HepG2 (cell line): ENCODE data around the gene CDHR4. TPM values are rescaled to one million over a fixed set of nuclear protein-coding genes. Genes with fewer than 3 reads are reported as not detected.
A peak's percentile ranks its signal among the peaks of the same experiment; 100 is the strongest.

Source experiments
- ATAC-seq: fragments of 200-7000 bp; cut with Tn5 transposase; 3 replicates; pipeline ENCODE4 v1.9.1; 2020; ENCODE audit warnings: mild to moderate bottlenecking, moderate library complexity
- BruUV-seq: library from RNA; stranded (reverse); fragments of 400-500 nt; replicated peaks from 2 replicates; lab custom pipeline; 2021; lab: Mats Ljungman, UMichigan
- CTCF ChIA-PET: fragments of 300-600 bp; formaldehyde crosslinking; extraction: SDS; loops from one replicate; lab custom pipeline; 2021; ENCODE audit warnings: low total read pairs, inconsistent platforms, low intra/inter-chr PET ratio; lab: Yijun Ruan, JAX
- POLR2A ChIA-PET: fragments of 350-600 bp; sonication (Branson Sonifier 250); formaldehyde crosslinking; loops from one replicate; lab custom pipeline; 2020; ENCODE audit warnings: antibody characterized with exemption, inconsistent platforms; lab: Yijun Ruan, JAX
- DNase-seq: peaks from one replicate; pipeline ENCODE4 v3.0.0-alpha.2; 2015; ENCODE audit warnings: low spot score
- FAIRE-seq: peaks from 3 replicates; lab custom pipeline; 2011; peaks lifted over from hg19 to GRCh38; lab: Jason Lieb, UNC
- H2AFZ ChIP-seq: one replicate; pipeline ENCODE4 v1.6.1; 2011; ENCODE audit warnings: low read length, inconsistent platforms
- H3K27ac ChIP-seq: fragments of 300-600 bp; 3 replicates; pipeline ENCODE4 v1.8.0; 2011; ENCODE audit warnings: mixed run types, mild to moderate bottlenecking, mixed read lengths, low read length, inconsistent platforms; ENCODE audit not compliant: insufficient read depth; ENCODE audit errors: extremely low read length
- H3K27me3 ChIP-seq, 2 experiments: fragments of 200-600 bp in 1 of 2; 2 replicates in 1 of 2; 3 replicates in 1 of 2; pipeline versions ENCODE4 v1.6.0 to v1.8.0; 2011; ENCODE audit warnings: low read length in 2 of 2, mild to moderate bottlenecking in 2 of 2, moderate library complexity in 2 of 2, inconsistent platforms in 1 of 2; ENCODE audit not compliant: insufficient read depth in 2 of 2, control insufficient read depth in 1 of 2
- H3K36me3 ChIP-seq, 2 experiments: fragments of 200-600 bp in 1 of 2; replicated peaks in 1 of 2; 2 replicates in 1 of 2; 3 replicates in 1 of 2; pipeline versions ENCODE4 v1.5.1 to v1.8.0; 2011; ENCODE audit warnings: low read length in 2 of 2, inconsistent platforms in 1 of 2; ENCODE audit not compliant: insufficient read depth in 2 of 2, control insufficient read depth in 1 of 2
- H3K4me1 ChIP-seq: 2 replicates; pipeline ENCODE4 v1.5.1; 2012; ENCODE audit warnings: low read length, inconsistent platforms; ENCODE audit not compliant: insufficient read depth
- H3K4me2 ChIP-seq: 2 replicates; pipeline ENCODE4 v1.6.0; 2011; ENCODE audit warnings: low read depth, low read length, inconsistent platforms
- H3K4me3 ChIP-seq, 3 experiments: fragments of 200-600 bp in 1 of 3; sonication (generic), shearing (Covaris generic) in 1 of 3; replicated peaks in 1 of 3; 2 replicates each; pipeline ENCODE4 v1.5.1; 2011 to 2016; ENCODE audit warnings: low read length in 3 of 3, inconsistent platforms in 2 of 3, low read depth in 2 of 3, mild to moderate bottlenecking in 2 of 3, control low read depth in 1 of 3, mixed read lengths in 1 of 3; ENCODE audit not compliant: insufficient read depth in 1 of 3
- H3K79me2 ChIP-seq: one replicate; pipeline ENCODE4 v1.6.1; 2011; ENCODE audit warnings: low read length, inconsistent platforms; ENCODE audit not compliant: insufficient read depth
- H3K9ac ChIP-seq: 2 replicates; pipeline ENCODE4 v1.6.0; 2011; ENCODE audit warnings: mild to moderate bottlenecking, low read depth, low read length, inconsistent platforms; ENCODE audit not compliant: insufficient read depth
- H3K9me3 ChIP-seq: 2 replicates; pipeline ENCODE4 v1.5.1; 2012; ENCODE audit warnings: mild to moderate bottlenecking, low read length
- H4K20me1 ChIP-seq: 2 replicates; pipeline ENCODE4 v1.6.0; 2011; ENCODE audit warnings: inconsistent platforms, mild to moderate bottlenecking, low read length, moderate library complexity; ENCODE audit not compliant: insufficient read depth
- CREB3 ChIP-seq: sonication (generic); formaldehyde crosslinking; IDR thresholded peaks from 2 replicates; pipeline ENCODE4 v1.5.0; 2020; ENCODE audit warnings: missing genetic modification reagents
- FOXM1 ChIP-seq: sonication (generic); formaldehyde crosslinking; IDR thresholded peaks from 2 replicates; pipeline ENCODE4 v1.5.0; 2020; ENCODE audit warnings: missing genetic modification reagents
- GATAD1 ChIP-seq: IDR thresholded peaks from 2 replicates; pipeline ENCODE4 v1.6.1; 2016; ENCODE audit warnings: missing genetic modification reagents, missing compliant biosample characterization
- ISX ChIP-seq: sonication (generic); formaldehyde crosslinking; conservative IDR thresholded peaks from 2 replicates; pipeline ENCODE4 v1.5.0; 2020; ENCODE audit warnings: missing genetic modification reagents
- KAT8 ChIP-seq: IDR thresholded peaks from 2 replicates; pipeline ENCODE4 v1.6.1; 2016; ENCODE audit warnings: missing genetic modification reagents, missing compliant biosample characterization
- MEIS1 ChIP-seq: sonication (generic); formaldehyde crosslinking; IDR thresholded peaks from 2 replicates; pipeline ENCODE4 v1.9.0; 2021; ENCODE audit warnings: mild to moderate bottlenecking, missing genetic modification reagents, moderate library complexity, borderline replicate concordance
- MEIS2 ChIP-seq: sonication (generic); formaldehyde crosslinking; IDR thresholded peaks from 2 replicates; pipeline ENCODE4 v1.9.0; 2021; ENCODE audit warnings: mild to moderate bottlenecking, missing genetic modification reagents
- PITX1 ChIP-seq: sonication (generic); formaldehyde crosslinking; IDR thresholded peaks from 2 replicates; pipeline ENCODE4 v1.5.1; 2020; ENCODE audit warnings: mild to moderate bottlenecking, missing genetic modification reagents
- POLR2AphosphoS5 ChIP-seq: IDR thresholded peaks from 2 replicates; pipeline ENCODE4 v1.6.1; 2012; ENCODE audit warnings: low read depth, low read length
- PRMT3 ChIP-seq: sonication (generic); formaldehyde crosslinking; IDR thresholded peaks from 2 replicates; pipeline ENCODE4 v1.8.1; 2022; ENCODE audit warnings: low read depth, mild to moderate bottlenecking, moderate library complexity, missing genetic modification reagents, borderline replicate concordance
- SAP130 ChIP-seq: IDR thresholded peaks from 2 replicates; pipeline ENCODE4 v1.6.1; 2016; ENCODE audit warnings: low read depth
- ZFY ChIP-seq: sonication (generic); formaldehyde crosslinking; IDR thresholded peaks from 2 replicates; pipeline ENCODE4 v1.4.0; 2020; ENCODE audit warnings: missing genetic modification reagents
- ZNF205 ChIP-seq: IDR thresholded peaks from 2 replicates; pipeline ENCODE4 v1.6.1; 2018; ENCODE audit warnings: missing biosample characterization, missing genetic modification reagents
- ZNF225 ChIP-seq: sonication (generic); formaldehyde crosslinking; IDR thresholded peaks from 2 replicates; pipeline ENCODE4 v1.4.0; 2020; ENCODE audit warnings: mild to moderate bottlenecking, missing genetic modification reagents
- ZNF350 ChIP-seq: sonication (generic); formaldehyde crosslinking; IDR thresholded peaks from 2 replicates; pipeline ENCODE4 v1.4.0; 2020; ENCODE audit warnings: mild to moderate bottlenecking, low read depth, missing genetic modification reagents, borderline replicate concordance
- ZNF550 ChIP-seq: sonication (generic); formaldehyde crosslinking; IDR thresholded peaks from 2 replicates; pipeline ENCODE4 v1.4.0; 2020; ENCODE audit warnings: mild to moderate bottlenecking, missing genetic modification reagents, borderline replicate concordance
- ZNF598 ChIP-seq: sonication (generic); formaldehyde crosslinking; IDR thresholded peaks from 2 replicates; pipeline ENCODE4 v1.5.1; 2020; ENCODE audit warnings: mild to moderate bottlenecking, missing genetic modification reagents, borderline replicate concordance
- ZNF768 ChIP-seq: sonication (generic); formaldehyde crosslinking; IDR thresholded peaks from 2 replicates; pipeline ENCODE4 v1.4.0; 2020; ENCODE audit warnings: missing genetic modification reagents
- ZNF780A ChIP-seq: sonication (generic); formaldehyde crosslinking; IDR thresholded peaks from 2 replicates; pipeline ENCODE4 v1.8.0; 2022; ENCODE audit warnings: mild to moderate bottlenecking, missing genetic modification reagents, moderate library complexity
- ZNF839 ChIP-seq: sonication (generic); formaldehyde crosslinking; IDR thresholded peaks from 2 replicates; pipeline ENCODE4 v1.4.0; 2020; ENCODE audit warnings: missing genetic modification reagents, mild to moderate bottlenecking, borderline replicate concordance
- ZNF850 ChIP-seq: sonication (generic); formaldehyde crosslinking; conservative IDR thresholded peaks from 2 replicates; pipeline ENCODE4 v1.9.0; 2021; ENCODE audit warnings: mild to moderate bottlenecking, missing genetic modification reagents
- WGBS: methylation state at CpG from one replicate; pipeline ENCODE4 v1.1.6; 2017; ENCODE audit warnings: low lambda C conversion rate; 5-methylcytosine and 5-hydroxymethylcytosine counted together
- in situ Hi-C: cut with HindIII; loops from 2 replicates; pipeline ENCODE4 v1.10.0; 2017; ENCODE audit warnings: low pct_unique_long_range_greater_than_20kb; ENCODE audit not compliant: extremely low pct_ligation_motif_present
- intact Hi-C: fragments of 100-400 bp; cut with micrococcal nuclease; formaldehyde crosslinking; loops from one replicate; pipeline ENCODE4 v1.10.0; 2022; ENCODE audit not compliant: unreplicated experiment
- polyA plus RNA-seq, 8 experiments: library from polyadenylated mRNA; depleted of rRNA in 3 of 8; stranded (reverse) in 7 of 8; unstranded in 1 of 8; fragments of >200 nt; fragmentation: Illumina TruSeq in 4 of 8; extraction: Trizol in 4 of 8; gene quantifications; 2 replicates each; pipeline versions ENCODE4 v1.2.1 to v1.2.3, GENCODE V29; 2011 to 2016; ENCODE audit warnings: low read depth in 4 of 8, missing spikeins in 1 of 8, mixed read lengths in 1 of 8; ENCODE audit not compliant: insufficient read depth in 1 of 8
- total RNA-seq, 5 experiments: library from RNA; depleted of rRNA; stranded (reverse); fragments of >200 nt; fragmentation: Illumina TruSeq; extraction: Trizol; gene quantifications; 2 replicates each; pipeline ENCODE4 v1.2.3, GENCODE V29; 2016; ENCODE audit warnings: low read depth in 1 of 5
- TF ChIP-seq, protein P1 (sequence below): sonication (generic); formaldehyde crosslinking; IDR thresholded peaks from 2 replicates; pipeline ENCODE4 v1.4.0; 2020; ENCODE audit warnings: mild to moderate bottlenecking, low read depth, missing genetic modification reagents

Gene CDHR4
- total and polyA plus RNA-seq, 2 of the 13 experiments (the other 11 are each of a cell fraction or from before 2014, with no cell fraction given), result 0.21 TPM; not detected in 1

DNA sequence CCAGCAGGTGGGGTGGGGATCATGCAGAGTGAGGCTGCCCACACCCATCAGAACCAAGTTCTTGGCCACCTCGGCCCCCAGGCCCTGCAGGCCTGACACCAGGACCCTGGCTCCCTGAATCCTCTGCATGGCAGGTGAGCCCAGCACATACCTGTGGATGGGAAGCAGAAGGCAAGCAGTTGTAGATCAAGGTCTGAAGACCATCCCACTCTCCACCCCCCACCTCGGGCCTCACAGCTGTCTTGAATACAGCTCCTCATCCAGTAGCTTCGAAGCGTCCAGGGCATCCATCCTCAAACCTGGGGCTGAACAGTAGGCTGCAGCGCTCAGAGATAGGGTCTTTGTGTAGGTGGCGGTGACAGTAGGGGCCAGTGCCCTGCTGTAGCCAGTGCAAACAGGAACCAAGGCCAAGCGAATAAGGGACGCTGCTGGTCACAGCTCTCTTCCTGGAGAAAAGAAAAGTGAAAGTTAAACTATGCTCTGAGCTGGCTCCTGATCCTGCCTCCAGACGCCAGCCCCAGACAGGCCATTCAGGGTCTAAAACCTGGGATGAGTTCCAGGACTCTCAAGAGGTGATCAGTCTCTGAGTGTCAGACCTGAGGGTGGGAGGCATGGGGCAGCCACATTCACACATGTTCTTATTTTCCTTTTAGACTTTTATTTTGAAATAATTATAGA, 14.0 kb upstream of the CDHR4 start, which contains the start of gene UBA7 (continued):
- peak; percentile 47; the same call in 1 of the 2 replicates for TF ChIP-seq ZNF598
- peak; percentile 68 for TF ChIP-seq ZFY
- peak; percentile 37; the same call in 1 of the 2 replicates for TF ChIP-seq GATAD1
- peak; percentile 83 for TF ChIP-seq SAP130 (CRISPR knock-in tag)
- TF ChIP-seq ZNF205 (CRISPR knock-in tag), result 0 out of 2 replicates have a peak, but pooled peaks have one; percentile 23
- no peak for TF ChIP-seq ZNF839 (CRISPR knock-in tag)
- TF ChIP-seq POLR2AphosphoS5, result peak; percentile 16; the same call in 1 of the 2 replicates

- intact Hi-C loops, result no loop called here
- no peak for FAIRE-seq
- Histone ChIP-seq H3K36me3 (no peaks in the 10 kb centered on the region; a peak in 1 of 5 replicates), H3K9ac (peak overlapping the region; percentile 57), H3K27me3 (no peaks in the 10 kb centered on the region), H3K4me1 (peaks cover 23% of the 10 kb centered on the region), H3K27ac (peak overlapping the region; percentile 64), H3K4me3 (peak overlapping the region; percentile 48 to 67 (median 56); a peak in 5 of 6 replicates), H2AFZ (no peak overlapping the region), H3K9me3 (no peaks in the 10 kb centered on the region), H4K20me1 (no peaks in the 10 kb centered on the region), H3K4me2 (peak overlapping the region; percentile 80), H3K79me2 (no peaks in the 10 kb centered on the region)
- in situ Hi-C loops, result no loop called here
- WGBS, result 60% methylated on average over 1 of the region's 9 CpGs
- BruUV-seq, result no TSS peak
- ATAC-seq, result peak; percentile 41
- ChIA-PET POLR2A (interaction anchor here (0.6 to 1.8 kb wide), 10 partner anchors 7 to 273 kb away, joined by 3 to 15 read pairs (median 4); partner anchors contain the start of genes INKA1, IP6K1 and MON1A), CTCF (no interaction called here)
- DNase-seq, result no peak
- no peak for TF ChIP-seq ZNF780A (CRISPR knock-in tag)
- no peak for TF ChIP-seq ISX (CRISPR knock-in tag)
- TF ChIP-seq ZNF350, result 0 out of 2 replicates have a peak, but pooled peaks have one; percentile 27
- TF ChIP-seq FOXM1 (CRISPR knock-in tag), result no peak
- no peak for TF ChIP-seq PITX1 (CRISPR knock-in tag)
- TF ChIP-seq MEIS1, result peak; percentile 12; the same call in 1 of the 2 replicates
- no peak for TF ChIP-seq KAT8 (CRISPR knock-in tag)
- no peak for TF ChIP-seq MEIS2
- peak; percentile 26; the same call in 1 of the 2 replicates for TF ChIP-seq ZNF225
- TF ChIP-seq, protein P1, sequence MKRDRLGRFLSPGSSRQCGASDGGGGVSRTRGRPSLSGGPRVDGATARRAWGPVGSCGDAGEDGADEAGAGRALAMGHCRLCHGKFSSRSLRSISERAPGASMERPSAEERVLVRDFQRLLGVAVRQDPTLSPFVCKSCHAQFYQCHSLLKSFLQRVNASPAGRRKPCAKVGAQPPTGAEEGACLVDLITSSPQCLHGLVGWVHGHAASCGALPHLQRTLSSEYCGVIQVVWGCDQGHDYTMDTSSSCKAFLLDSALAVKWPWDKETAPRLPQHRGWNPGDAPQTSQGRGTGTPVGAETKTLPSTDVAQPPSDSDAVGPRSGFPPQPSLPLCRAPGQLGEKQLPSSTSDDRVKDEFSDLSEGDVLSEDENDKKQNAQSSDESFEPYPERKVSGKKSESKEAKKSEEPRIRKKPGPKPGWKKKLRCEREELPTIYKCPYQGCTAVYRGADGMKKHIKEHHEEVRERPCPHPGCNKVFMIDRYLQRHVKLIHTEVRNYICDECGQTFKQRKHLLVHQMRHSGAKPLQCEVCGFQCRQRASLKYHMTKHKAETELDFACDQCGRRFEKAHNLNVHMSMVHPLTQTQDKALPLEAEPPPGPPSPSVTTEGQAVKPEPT (CRISPR knock-in tag), result no peak
- TF ChIP-seq CREB3 (CRISPR knock-in tag), result no peak
- TF ChIP-seq ZNF768 (CRISPR knock-in tag), result peak; percentile 8; the same call in 1 of the 2 replicates
- no peak for TF ChIP-seq PRMT3 (CRISPR knock-in tag)
- no peak for TF ChIP-seq ZNF550 (CRISPR knock-in tag)
- TF ChIP-seq ZNF850 (CRISPR knock-in tag), result no peak
Observed at GRCh38 chr3:49812916-49813496, 13.3 kb upstream of the CDHR4 start.
